GM12891 (cell line): ENCODE results near the gene ERN1.

Experiments
- POLR2A ChIP-seq: IDR thresholded peaks from 2 replicates; pipeline ENCODE4 v1.6.1; 2011; ENCODE audit warnings: low read depth, low read length, control low read depth
- POLR2AphosphoS5 ChIP-seq: IDR thresholded peaks from 2 replicates; pipeline ENCODE4 v1.6.1; 2011; ENCODE audit warnings: low read depth, low read length, control low read depth
- POU2F2 ChIP-seq: IDR thresholded peaks from 2 replicates; pipeline ENCODE4 v1.6.1; 2011; ENCODE audit warnings: low read depth, mild to moderate bottlenecking, control low read depth, low read length, moderate library complexity
- TAF1 ChIP-seq: IDR thresholded peaks from 2 replicates; pipeline ENCODE4 v1.6.1; 2011; ENCODE audit warnings: low read depth, low read length, control low read depth

- TF ChIP-seq POLR2A (no peak), TAF1 (no peak), POU2F2 (no peak), POLR2AphosphoS5 (no peak)
These were observed 65.6 kb downstream of the ERN1 start for GRCh38 chr17:64064331-64064730.
